ENCODE results near the gene TDRD9. TPM values are rescaled to one million over a fixed set of nuclear protein-coding genes. Genes with fewer than 3 reads are reported as not detected.

The TDRD9 gene
- total RNA-seq, 1 donor from 2014 or later = 2.7 TPM

GRCh38 chr14:104090071-104090748 is 162.0 kb downstream of the TDRD9 start:
- no peak overlapping the region for H3K4me3 ChIP-seq (ENCODE audit: low read depth, low read length)
- no peak for TF ChIP-seq CTCF (conservative IDR thresholded peaks at IDR 0.05; ENCODE audit: low read depth, low read length)
- DNase-seq (ENCODE audit: low read depth) = no peak

- no peak for DNase-seq (ENCODE audit: low read depth)
- no peak overlapping the region for H3K4me3 ChIP-seq (ENCODE audit: low read depth, low read length)
- no peak for TF ChIP-seq CTCF (conservative IDR thresholded peaks at IDR 0.05; ENCODE audit: low read depth, low read length)
Measured at GRCh38 chr14:104091061-104091926, 163.0 kb downstream of the TDRD9 start.

GRCh38 chr14:104091927-104092771 is 163.9 kb downstream of the TDRD9 start:
- H3K4me3 ChIP-seq (ENCODE audit: low read depth, low read length) = no peak overlapping the region
- no peak for TF ChIP-seq CTCF (conservative IDR thresholded peaks at IDR 0.05; ENCODE audit: low read depth, low read length)
- no peak for DNase-seq (ENCODE audit: low read depth)

GRCh38 chr14:104092931-104093365 is 164.7 kb downstream of the TDRD9 start:
- no peak for DNase-seq (ENCODE audit: low read depth)
- no peak for TF ChIP-seq CTCF (conservative IDR thresholded peaks at IDR 0.05; ENCODE audit: low read depth, low read length)
- H3K4me3 ChIP-seq (ENCODE audit: low read depth, low read length) = no peak overlapping the region

GRCh38 chr14:104093366-104094055 is 165.3 kb downstream of the TDRD9 start:
- DNase-seq (ENCODE audit: low read depth) = no peak
- H3K4me3 ChIP-seq (ENCODE audit: low read depth, low read length) = no peak overlapping the region
- TF ChIP-seq CTCF (conservative IDR thresholded peaks at IDR 0.05; ENCODE audit: low read depth, low read length) = no peak

GRCh38 chr14:104094056-104094708 is 165.9 kb downstream of the TDRD9 start:
- no peak for DNase-seq (ENCODE audit: low read depth)
- TF ChIP-seq CTCF (conservative IDR thresholded peaks at IDR 0.05; ENCODE audit: low read depth, low read length) = no peak

More at GRCh38 chr14:104094056-104094708, 165.9 kb downstream of the TDRD9 start:
- no peak overlapping the region for H3K4me3 ChIP-seq (ENCODE audit: low read depth, low read length)
